K562 (cell line): ENCODE results near the gene DYNLL1. TPM values are rescaled to one million over a fixed set of nuclear protein-coding genes. Genes with fewer than 3 reads are reported as not detected.

Experiments used
- ATF7 ChIP-seq: fragments of 450-650 bp; IDR thresholded peaks from 2 replicates; pipeline ENCODE4 v1.7.1; 2014; ENCODE audit warnings: mild to moderate bottlenecking, moderate library complexity
- BCOR ChIP-seq: fragments of 450-650 bp; IDR thresholded peaks from 2 replicates; pipeline ENCODE4 v1.6.1; 2016
- CREM ChIP-seq: IDR thresholded peaks from 2 replicates; pipeline ENCODE4 v1.6.1; 2014; ENCODE audit warnings: antibody characterized with exemption, low read depth
- FOXK2 ChIP-seq, 2 experiments: fragments of 450-650 bp; IDR thresholded peaks in 1 of 2; conservative IDR thresholded peaks in 1 of 2; 2 replicates each; pipeline ENCODE4 v1.6.1; 2016; ENCODE audit warnings: low read depth in 2 of 2, mild to moderate bottlenecking in 1 of 2
- GABPA ChIP-seq: fragments of 200-800 bp; sonication (Bioruptor generic); conservative IDR thresholded peaks from 2 replicates; pipeline ENCODE4 v1.6.1; 2016; ENCODE audit warnings: low read depth, missing genetic modification characterization, missing compliant biosample characterization
- GTF2F1 ChIP-seq: IDR thresholded peaks from 2 replicates; pipeline ENCODE4 v1.6.1; 2011; ENCODE audit warnings: low read depth, low read length, improper control_type of control experiment
- KAT7 ChIP-seq: sonication (generic); formaldehyde crosslinking; IDR thresholded peaks from 2 replicates; pipeline ENCODE4 v1.8.0; 2022; ENCODE audit warnings: missing genetic modification reagents, mild to moderate bottlenecking, borderline replicate concordance
- KLF13 ChIP-seq: fragments of 450-650 bp; IDR thresholded peaks from 2 replicates; pipeline ENCODE4 v1.6.1; 2016; ENCODE audit warnings: missing genetic modification characterization, low read depth, mild to moderate bottlenecking, missing compliant biosample characterization, moderate library complexity, borderline replicate concordance
- MCM5 ChIP-seq: fragments of 450-650 bp; IDR thresholded peaks from 2 replicates; pipeline ENCODE4 v1.6.1; 2016; ENCODE audit warnings: low read depth
- NCOA2 ChIP-seq, 2 experiments: fragments of 450-650 bp; IDR thresholded peaks; 2 replicates each; pipeline ENCODE4 v1.6.1; 2018; ENCODE audit warnings: mild to moderate bottlenecking in 2 of 2, moderate library complexity in 1 of 2; ENCODE audit not compliant: partially characterized antibody in 2 of 2
- NR2C1 ChIP-seq, 2 experiments: fragments of 450-650 bp; IDR thresholded peaks; 2 replicates each; pipeline ENCODE4 v1.6.1; 2017; ENCODE audit warnings: mild to moderate bottlenecking in 2 of 2, antibody characterized with exemption in 1 of 2, inconsistent platforms in 1 of 2, missing compliant biosample characterization in 1 of 2, missing genetic modification characterization in 1 of 2
- NRF1 ChIP-seq, 2 experiments: fragments of 450-650 bp; IDR thresholded peaks in 1 of 2; conservative IDR thresholded peaks in 1 of 2; 2 replicates each; pipeline ENCODE4 v1.6.1; 2014; ENCODE audit warnings: mild to moderate bottlenecking in 2 of 2
- OTX1 ChIP-seq: fragments of 450-650 bp; formaldehyde crosslinking; IDR thresholded peaks from 2 replicates; pipeline ENCODE4 v1.4.0; 2022; ENCODE audit warnings: mild to moderate bottlenecking
- PYGO2 ChIP-seq: fragments of 450-650 bp; IDR thresholded peaks from 2 replicates; pipeline ENCODE4 v1.6.1; 2016; ENCODE audit warnings: mild to moderate bottlenecking, missing genetic modification characterization, moderate library complexity, missing compliant biosample characterization
- SMARCC2 ChIP-seq: fragments of 450-650 bp; IDR thresholded peaks from 2 replicates; pipeline ENCODE4 v1.6.1; 2017; ENCODE audit warnings: antibody characterized with exemption, moderate library complexity, mild to moderate bottlenecking, low read depth
- SOX6 ChIP-seq: fragments of 450-650 bp; IDR thresholded peaks from 2 replicates; pipeline ENCODE4 v1.6.1; 2014; ENCODE audit warnings: mild to moderate bottlenecking
- YY1 ChIP-seq, 3 experiments: IDR thresholded peaks; 2 replicates each; pipeline ENCODE4 v1.6.1; 2011; ENCODE audit warnings: low read length in 2 of 3, mild to moderate bottlenecking in 2 of 3, moderate library complexity in 2 of 3, borderline replicate concordance in 1 of 3, control low read depth in 1 of 3, low read depth in 1 of 3; ENCODE audit not compliant: insufficient read depth in 3 of 3, insufficient replicate concordance in 2 of 3, control insufficient read depth in 1 of 3, insufficient read length in 1 of 3; ENCODE audit errors: extremely low read depth in 1 of 3
- ZBTB40 ChIP-seq, 2 experiments: fragments of 450-650 bp in 1 of 2; sonication (generic) in 1 of 2; formaldehyde crosslinking in 1 of 2; IDR thresholded peaks; 2 replicates each; pipeline versions ENCODE4 v1.7.1 to v1.9.0; 2016 to 2022; ENCODE audit warnings: inconsistent platforms in 1 of 2, mild to moderate bottlenecking in 1 of 2, missing genetic modification reagents in 1 of 2
- ZNF12 ChIP-seq: sonication (generic); formaldehyde crosslinking; IDR thresholded peaks from 2 replicates; pipeline ENCODE4 v1.4.0; 2020; ENCODE audit warnings: mild to moderate bottlenecking, missing genetic modification reagents
- ZNF282 ChIP-seq: sonication (generic); formaldehyde crosslinking; IDR thresholded peaks from 2 replicates; pipeline ENCODE4 v1.8.1; 2023; ENCODE audit warnings: missing genetic modification reagents
- polyA plus RNA-seq, 8 experiments: library from polyadenylated mRNA; depleted of rRNA in 4 of 8; stranded (reverse) in 5 of 8; unstranded in 3 of 8; fragments of >200 nt; fragmentation: Nextera tagmentation in 2 of 8; fragmentation: Illumina TruSeq in 1 of 8; extraction: Ambion mirVana in 2 of 8; extraction: Trizol in 1 of 8; gene quantifications; 2 replicates each; pipeline versions ENCODE4 v1.2.1 to v1.2.3, GENCODE V29; 2011 to 2014; ENCODE audit warnings: inconsistent platforms in 1 of 8, missing spikeins in 1 of 8
- total RNA-seq, 7 experiments: library from RNA; depleted of rRNA in 6 of 7; stranded (reverse); fragments of >200 nt in 6 of 7; fragmentation: Illumina TruSeq in 2 of 7; extraction: Trizol in 2 of 7; gene quantifications; 2 replicates each; pipeline versions ENCODE4 v1.2.1 to v1.2.3, GENCODE V29; 2011 to 2021; ENCODE audit warnings: low replicate concordance in 1 of 7

The DYNLL1 gene
- total and polyA plus RNA-seq, 9 of the 15 experiments (the other 6 are each of a cell fraction or from before 2014, with no cell fraction given): 303 to 1,112 (median 468) TPM

DNA sequence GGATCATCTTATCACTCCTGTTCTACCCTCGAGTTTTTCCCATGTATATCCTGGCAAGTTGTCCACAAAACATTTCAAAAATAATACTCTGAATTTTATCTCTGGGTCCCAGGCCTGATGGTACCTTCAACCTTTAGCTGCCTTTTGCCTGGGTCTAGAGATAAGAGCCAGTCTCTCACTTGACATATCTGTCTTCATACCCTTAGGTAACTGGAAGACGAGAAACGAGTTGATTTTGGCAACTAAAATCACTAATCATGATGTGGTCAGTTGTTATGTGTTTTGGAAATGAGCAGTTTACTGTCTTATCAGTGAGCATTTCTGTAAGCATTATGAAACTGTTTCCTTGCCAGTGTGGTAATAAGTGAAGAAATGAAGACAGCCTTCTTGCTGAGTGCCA lies 44.5 kb downstream of the DYNLL1 start (continued):
- TF ChIP-seq YY1 (IDR thresholded peaks at IDR 0.05; ENCODE audit: borderline replicate concordance in 1 of 3, control insufficient read depth in 1 of 3, extremely low read depth in 1 of 3, insufficient read depth in 3 of 3, insufficient read length in 1 of 3, insufficient replicate concordance in 2 of 3, low read depth in 1 of 3, low read length in 2 of 3) (no peak), PYGO2 (tag) (peak; percentile 85), GABPA (tag) (0 out of 2 replicates have a peak, but pooled peaks have one; percentile 13), NCOA2 (IDR thresholded peaks at IDR 0.05; ENCODE audit: partially characterized antibody in 2 of 2) (peak in 1 of 2 experiments; percentile 60), NR2C1 (IDR thresholded peaks at IDR 0.05) (peak; percentile 68), NR2C1 (tag; IDR thresholded peaks at IDR 0.05) (peak; percentile 83), NRF1 (conservative IDR thresholded peaks at IDR 0.05 in 1 of 2, IDR thresholded peaks at IDR 0.05 in 1 of 2) (0 out of 4 replicates have a peak, but pooled peaks of 1 of the 2 experiments have one; percentile 22), FOXK2 (conservative IDR thresholded peaks at IDR 0.05 in 1 of 2, IDR thresholded peaks at IDR 0.05 in 1 of 2; ENCODE audit: low read depth in 2 of 2) (peak; percentile 76 to 84; a peak in 2 of 4 replicates), SOX6 (peak; percentile 99), ZNF12 (CRISPR knock-in tag) (no peak), SMARCC2 (peak; percentile 98), OTX1 (CRISPR knock-in tag) (no peak), KLF13 (tag) (no peak), ATF7 (peak; percentile 92), BCOR (peak; percentile 87), KAT7 (CRISPR knock-in tag) (peak; percentile 38; the same call in 1 of the 2 replicates), CREM (peak; percentile 66; the same call in 1 of the 2 replicates), ZBTB40 (IDR thresholded peaks at IDR 0.05) (0 out of 2 replicates have a peak, but pooled peaks have one; percentile 37), ZBTB40 (CRISPR knock-in tag; IDR thresholded peaks at IDR 0.05) (no peak), MCM5 (no peak), GTF2F1 (no peak), ZNF282 (CRISPR knock-in tag) (no peak)
